HL-60/S4 (cell line): ENCODE measurements around the gene KDM7A.

ENCODE experiments used
- in situ Hi-C: fragments of 300-500 bp; cut with MboI; formaldehyde crosslinking; loops from 2 replicates; pipeline ENCODE4 v1.14.3; 2022; ENCODE audit warnings: low sequenced_read_pairs

The KDM7A gene

DNA sequence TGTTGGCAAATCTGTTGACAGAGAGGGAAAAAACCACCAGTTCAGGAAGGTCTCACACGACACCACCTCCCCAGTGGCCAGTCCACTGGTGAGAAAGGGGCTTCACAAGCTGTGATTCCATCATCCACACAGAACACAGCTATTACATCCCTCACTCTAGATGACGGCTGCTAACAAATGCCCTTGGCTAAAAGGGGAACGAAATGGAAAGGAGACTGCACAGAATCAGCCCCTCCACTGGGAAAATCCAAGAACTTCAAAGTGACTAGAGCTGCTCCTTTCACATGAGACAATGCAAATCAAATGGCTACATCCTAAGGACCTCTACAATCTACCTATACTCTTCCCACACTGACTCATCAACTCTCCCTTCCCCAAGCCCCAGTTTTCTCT, 119.6 kb downstream of the KDM7A start:
- in situ Hi-C loops: no loop called here

DNA sequence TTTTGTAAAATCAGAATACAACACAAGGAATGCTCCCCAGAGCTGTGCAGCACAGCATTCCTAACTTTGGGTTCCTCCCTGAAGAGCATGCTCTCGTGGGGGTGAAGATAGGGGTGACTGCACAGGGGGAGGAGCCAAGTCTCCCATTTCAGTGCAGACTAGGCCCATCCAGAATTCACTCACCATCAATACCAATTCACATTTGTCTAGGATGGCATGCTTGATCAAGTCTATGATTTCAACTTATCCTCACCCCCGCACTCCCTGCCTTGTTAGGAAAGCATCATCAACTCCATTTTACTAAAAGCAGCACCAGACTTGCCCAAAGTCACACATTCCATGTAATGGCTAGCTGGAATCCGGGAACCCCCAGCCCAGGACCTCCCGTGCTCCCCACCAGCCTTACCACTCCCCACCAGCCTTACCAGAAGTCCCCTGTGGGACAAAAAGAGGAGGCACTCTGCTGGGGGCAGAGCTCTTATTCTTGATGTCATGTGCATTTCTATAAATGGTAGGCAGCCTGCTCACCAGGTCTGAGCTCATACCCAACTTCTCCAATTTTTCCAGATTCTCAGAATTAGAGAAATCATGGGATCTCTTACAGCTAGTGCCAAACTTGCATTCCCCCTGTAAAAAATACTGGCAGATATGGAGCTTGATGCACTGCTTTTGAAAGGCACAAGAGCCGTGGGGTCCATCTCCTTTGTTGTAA, 120.2 kb downstream of the KDM7A start:
- in situ Hi-C loops: no loop called here

DNA sequence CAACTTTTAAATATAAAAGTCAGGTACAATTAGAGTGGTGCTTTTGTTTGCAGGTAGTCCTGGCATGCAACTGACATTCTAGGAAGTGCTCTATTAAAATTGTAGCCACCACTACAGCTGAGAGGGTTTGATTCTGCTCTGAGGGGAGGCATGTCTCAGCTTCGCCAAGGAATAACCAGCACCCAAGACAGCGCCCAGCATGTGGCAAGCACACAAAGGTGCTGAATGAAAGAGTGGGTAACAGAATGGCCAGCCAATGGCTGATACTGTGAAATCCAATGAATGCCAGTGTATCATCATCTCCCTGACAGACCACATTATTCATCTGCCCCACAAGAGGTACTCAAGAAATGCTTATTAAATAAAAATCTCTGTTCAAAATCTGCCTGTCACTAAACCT, 121.0 kb downstream of the KDM7A start:
- in situ Hi-C loops: no loop called here

DNA sequence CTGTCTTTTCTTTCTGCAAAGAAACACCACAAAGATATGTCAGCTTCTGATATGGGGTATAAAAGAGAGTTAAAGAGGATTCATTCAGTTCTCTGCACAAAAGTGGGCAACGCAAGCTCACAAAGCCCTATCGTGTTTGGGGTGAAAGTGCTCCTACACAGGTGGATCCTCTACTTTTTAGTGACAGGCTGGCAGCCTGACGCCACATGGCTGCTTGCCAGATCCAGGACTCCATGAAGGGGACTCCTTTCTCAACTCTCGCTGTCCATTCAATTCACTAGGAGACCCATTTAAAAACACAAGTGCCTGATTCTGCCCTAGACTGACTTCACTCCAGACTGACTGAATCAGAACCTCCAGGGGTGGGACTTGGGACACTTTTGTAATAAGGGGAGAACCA, 122.0 kb downstream of the KDM7A start:
- in situ Hi-C loops: no loop called here

DNA sequence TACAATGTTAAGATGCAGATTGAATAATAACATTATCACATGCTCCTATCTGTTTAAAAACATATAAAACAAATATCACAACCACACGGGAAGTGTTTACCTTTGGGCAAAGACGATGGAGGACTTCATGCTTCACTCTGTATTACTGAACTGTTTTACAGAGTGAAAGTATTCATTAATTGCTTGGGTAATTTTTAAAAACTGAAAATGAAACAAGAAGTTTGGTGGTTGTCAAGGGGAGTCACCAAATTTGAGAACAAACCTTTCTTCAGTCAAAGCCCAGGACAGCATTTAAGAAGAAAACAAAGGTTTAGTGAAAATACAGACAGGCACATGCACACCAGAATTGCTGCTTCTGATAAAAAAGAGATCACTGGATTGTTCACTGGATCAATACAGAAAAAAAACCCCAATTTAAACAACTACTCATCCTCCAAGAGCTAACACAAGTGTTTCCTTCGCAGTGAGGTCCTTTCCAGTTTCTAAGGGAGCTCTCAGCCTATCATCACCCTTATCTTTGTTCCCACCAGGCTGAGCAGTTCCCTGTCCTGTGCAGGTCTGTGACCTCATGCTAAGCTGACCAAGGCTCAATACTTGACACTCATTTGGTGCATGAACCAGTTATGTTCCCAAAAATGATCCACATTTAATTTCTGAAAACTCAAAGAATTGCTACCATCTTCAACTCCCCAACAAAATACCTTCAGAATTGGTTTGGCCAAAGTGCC, 122.8 kb downstream of the KDM7A start:
- in situ Hi-C loops: no loop called here

DNA sequence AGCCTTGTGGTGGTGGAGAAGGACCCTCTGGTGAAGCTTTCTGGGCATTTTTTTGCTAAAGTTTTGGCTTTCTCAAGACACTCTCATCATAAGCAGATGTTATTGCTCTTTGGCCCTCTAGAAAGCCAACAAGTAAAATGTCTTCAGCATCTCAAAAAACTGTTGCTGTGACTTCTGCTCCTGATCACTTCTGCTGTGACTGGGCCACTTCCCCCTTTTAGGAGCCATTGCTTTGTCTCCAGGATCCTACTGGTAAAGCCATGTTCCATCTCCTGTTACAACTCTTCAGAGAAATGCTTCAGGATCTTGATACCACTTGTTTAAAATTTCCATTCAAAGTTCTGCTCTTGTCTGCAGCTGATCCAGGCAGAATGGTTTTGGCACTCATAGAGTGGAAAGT, 125.0 kb downstream of the KDM7A start:
- in situ Hi-C loops: no loop called here

DNA sequence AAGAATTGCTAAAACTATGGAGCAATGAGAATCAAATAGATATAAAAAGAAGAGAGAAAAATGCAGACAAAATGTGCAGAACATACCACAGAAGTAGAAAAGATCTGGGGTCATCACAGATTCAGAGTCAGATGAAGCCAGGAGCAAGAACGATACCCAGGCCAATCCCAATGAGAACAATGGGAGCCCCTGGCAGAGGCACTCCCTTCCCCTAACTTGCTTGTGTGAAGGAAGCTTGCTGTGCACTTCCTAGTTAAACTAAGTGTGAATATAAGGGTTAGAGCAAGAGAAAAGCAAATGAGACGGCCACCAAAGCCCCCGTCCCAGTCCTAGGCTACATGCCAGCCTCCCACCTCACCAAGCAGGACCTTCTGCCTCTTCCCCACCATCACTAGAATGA, 126.7 kb downstream of the KDM7A start:
- in situ Hi-C loops: no loop called here

DNA sequence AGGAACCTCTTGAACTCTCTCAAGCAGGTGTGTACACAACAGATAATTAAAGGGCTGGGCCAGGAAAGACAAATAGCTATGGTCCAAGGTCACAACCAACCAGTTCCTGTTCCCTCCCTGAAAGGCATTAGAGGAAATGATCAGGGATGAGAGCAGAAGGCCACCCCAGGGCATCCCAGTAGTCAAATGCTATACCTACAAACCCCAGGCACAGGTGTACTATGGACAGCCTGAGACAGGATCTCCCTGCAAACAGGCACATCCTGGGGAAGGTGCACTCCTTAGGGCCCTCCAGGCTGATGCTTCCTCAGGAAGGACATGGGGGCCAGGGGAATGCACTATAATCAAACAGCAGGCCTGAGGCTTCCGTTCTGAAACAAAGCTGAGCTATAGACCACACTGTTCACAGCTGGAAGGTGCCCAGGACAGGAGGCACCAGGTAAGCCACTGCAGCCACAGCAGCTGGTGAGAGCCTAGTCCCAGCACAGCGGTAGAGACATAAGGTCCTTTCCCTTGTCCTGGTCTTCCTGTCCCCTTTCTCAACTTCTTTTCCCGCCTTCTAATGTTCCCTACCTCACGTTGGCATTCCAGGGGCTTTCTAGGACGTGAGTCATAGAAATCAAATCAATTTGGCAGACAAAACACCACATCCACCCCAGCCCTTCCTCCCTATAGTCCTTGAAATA, 127.3 kb downstream of the KDM7A start:
- in situ Hi-C loops: no loop called here

DNA sequence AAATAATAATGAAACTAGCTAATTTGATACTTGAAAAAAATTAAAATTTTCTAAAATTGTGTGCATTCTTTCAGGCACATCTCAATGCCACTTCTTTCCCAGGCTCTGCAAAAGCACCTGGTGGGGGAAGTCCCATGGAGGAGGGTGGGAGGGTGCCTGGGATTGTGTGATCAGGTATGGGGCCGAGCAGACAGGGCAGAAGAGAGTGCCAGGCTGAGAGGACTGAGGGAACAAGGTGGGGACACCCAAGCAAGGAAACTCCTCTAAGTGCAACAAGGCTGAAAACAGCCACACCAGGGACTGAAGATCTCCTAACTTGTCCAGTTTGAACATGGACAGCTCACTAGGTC, 127.8 kb downstream of the KDM7A start:
- in situ Hi-C loops: no loop called here

DNA sequence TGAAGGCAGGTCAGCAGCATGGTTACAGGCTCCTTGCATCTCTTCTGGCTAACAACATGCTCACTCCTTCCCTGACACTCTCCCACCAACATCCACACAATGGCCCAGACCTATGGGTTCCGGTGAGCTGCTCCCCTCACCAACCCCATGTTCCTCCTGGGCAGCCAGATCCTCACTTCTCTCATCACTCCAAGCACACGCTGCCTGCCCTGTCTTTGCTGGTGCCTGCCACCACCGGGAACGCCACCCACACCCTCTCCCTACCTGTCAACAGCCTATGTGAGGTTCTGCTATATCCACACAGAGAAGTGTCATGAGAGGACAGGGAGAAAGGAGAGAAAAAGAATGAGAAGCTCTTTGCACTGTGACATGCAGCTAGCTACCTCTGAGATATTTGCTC, 128.6 kb downstream of the KDM7A start:
- in situ Hi-C loops: no loop called here

DNA sequence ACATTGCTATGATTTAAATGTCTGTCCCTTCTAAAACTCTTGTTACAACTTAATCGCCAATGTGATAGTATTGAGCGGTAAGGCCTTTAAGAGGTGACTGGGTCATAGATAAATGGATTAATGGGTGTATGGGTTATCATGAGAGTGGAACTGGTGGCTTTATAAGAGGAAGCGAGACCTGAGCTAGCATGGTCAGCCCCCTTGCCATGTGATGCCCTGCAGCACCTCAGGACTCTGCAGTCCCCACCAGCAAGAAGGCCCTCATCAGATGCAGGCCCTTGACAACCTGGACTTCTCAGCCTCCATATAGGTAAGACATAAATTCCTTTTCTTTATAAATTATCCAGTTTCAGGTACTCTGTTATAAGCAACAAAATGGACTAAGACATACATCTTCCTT, 129.6 kb downstream of the KDM7A start:
- in situ Hi-C loops: no loop called here

DNA sequence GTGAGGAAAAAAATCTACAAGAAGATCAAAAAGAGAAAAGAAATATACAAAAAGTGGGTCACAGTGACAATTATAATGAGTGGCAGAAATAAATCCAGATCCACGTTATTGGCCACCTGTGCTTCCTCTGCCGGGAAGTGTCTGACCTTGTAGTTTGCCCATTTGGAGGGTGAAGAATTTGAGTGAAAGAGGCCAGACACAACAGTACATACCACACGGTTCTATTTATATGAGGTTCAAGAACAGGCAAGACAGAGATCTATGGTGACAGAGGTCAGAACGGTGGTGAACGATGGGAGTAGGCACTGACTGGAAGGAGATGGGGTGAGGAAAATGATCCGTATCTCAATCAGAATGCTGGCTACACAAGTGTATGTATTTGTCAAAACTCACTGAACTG, 131.1 kb downstream of the KDM7A start:
- in situ Hi-C loops: no loop called here

DNA sequence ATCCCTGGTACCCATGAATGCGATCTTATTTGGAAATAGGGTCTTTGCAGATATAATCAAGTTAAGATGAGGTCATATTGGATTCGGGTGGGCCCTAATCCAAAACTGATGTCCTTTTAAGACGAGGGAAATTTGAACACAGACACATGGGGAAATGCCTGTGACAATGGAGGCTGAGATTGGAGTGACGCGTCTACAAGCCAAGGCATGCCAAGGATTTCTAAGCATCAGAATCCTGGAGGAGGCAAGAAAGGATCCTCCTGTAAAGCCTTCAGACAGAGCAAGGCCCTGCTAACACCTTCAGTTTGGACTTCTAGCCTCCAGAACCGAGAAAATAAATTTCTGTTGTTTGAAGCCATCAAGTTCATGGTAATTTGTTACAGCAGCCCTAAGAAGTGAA, 132.5 kb downstream of the KDM7A start:
- in situ Hi-C loops: no loop called here

DNA sequence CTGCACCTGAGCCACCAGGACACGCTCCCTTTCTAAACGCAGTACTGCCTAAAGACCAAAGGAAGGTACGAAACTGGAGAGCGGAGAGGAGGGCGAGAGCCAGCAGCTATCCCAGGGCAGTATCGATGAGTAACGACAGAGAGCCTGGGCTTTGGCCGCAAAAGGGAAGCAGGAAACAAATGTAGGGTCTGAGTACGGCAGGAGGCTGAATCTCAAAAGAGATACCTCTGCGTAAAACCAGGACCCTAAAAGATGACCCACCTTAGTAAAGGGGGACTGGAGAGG, 134.5 kb downstream of the KDM7A start:
- in situ Hi-C loops: no loop called here

DNA sequence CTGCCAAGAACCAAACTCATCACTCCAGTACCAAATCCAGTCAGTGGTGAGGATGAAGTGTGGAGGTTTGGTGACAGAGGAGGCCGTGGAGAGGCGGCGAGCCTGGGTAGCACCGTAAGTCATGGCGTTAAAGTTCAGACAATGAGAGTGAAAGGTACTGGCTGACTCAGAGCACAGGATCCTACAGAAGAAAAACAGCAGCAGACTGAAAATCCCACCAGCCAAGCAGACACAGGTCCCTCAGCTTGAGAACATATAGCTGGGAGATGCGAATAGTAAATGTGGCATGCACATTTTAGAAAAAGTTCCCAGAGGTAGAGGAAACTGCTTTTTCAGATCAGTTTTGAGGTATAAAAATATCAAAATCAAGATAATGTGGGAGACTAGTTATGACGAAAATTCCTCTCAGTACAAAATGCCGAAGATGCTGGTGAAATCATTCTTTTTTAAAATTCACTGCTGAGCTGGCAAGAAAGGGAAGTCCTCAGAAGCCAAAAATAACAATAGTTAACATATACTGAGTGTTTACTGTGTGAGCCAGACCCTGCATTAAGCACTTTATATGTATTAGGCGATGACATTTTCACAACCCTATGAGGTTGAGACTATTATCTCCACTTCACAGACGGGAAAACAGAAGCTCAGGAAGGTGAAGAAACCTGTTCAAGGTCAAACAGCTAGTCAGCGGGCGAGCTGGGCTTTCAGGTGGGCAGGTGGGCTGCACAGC, 135.0 kb downstream of the KDM7A start:
- in situ Hi-C loops: no loop called here

DNA sequence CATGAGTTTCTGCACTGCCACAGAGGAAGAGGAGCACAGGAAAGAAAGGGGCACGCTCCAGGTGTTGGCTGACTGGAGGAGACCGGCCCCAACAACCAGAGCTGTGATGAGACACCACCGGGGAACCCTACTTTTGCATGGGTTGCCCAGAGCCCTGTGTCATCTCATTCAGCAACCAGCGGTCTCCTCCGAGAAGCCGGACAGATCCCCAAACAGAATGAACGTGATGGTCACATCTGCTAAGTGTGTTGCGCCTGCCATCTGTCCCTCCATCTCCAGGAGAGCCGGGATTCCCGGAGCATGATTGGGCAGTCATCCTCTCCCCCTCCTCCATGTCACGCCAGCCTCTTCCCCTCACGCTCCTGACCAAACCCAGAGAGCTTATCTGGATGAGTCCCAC, 136.9 kb downstream of the KDM7A start:
- in situ Hi-C loops: no loop called here

DNA sequence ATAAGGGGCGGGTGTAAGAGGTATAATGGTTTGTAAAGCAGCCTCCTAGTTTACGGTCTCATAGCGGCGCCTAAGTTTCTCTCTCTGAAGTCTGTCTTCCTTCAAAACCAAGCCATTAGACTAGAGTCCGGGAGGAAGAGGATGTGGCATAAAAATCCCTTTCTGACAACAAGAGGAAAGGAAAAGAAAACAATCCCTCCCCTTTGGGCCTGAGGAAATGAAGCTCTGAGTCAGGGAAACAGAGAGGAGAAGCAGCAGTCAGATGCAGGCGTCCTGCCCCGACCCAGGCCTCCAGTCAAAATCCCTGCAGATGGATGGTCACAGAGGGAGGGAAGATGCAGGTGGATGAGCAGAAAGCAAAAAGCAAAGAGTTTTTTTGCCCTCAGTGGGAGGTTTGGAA, 137.7 kb downstream of the KDM7A start:
- in situ Hi-C loops: no loop called here

DNA sequence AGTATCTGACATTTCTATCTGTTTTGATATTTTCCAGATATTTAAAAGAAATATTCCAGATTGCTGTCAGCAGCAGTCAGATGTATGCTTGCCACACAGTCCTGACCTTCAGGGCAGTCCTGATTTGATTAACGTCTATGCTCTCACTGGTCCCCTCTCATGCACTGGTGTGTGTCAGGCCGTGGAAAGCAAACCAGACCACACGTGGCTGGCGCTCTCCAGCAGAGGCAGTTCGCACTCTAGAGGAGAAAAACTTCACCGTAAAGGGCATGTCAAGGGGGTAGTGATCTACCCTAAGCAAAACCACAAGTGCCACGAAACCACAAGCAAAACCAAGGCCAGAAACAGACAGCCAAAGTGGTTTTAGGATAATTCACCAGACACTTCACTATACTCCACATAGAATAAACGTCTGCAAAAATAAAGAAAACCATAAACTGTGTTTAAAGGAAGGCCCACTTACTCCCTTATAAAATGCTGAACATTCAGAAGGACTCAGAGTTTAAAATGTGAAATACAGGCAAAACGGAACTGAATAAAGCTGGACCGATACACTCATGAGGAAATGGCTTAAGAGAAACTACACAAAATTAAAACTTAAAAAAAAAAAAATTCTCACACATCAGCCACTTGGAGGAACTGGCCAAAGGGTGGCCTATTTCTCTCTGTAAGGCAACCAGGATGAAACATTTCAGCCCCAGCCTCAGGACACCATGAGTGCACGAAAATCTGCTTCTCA, 140.4 kb downstream of the KDM7A start:
- in situ Hi-C loops: no loop called here

DNA sequence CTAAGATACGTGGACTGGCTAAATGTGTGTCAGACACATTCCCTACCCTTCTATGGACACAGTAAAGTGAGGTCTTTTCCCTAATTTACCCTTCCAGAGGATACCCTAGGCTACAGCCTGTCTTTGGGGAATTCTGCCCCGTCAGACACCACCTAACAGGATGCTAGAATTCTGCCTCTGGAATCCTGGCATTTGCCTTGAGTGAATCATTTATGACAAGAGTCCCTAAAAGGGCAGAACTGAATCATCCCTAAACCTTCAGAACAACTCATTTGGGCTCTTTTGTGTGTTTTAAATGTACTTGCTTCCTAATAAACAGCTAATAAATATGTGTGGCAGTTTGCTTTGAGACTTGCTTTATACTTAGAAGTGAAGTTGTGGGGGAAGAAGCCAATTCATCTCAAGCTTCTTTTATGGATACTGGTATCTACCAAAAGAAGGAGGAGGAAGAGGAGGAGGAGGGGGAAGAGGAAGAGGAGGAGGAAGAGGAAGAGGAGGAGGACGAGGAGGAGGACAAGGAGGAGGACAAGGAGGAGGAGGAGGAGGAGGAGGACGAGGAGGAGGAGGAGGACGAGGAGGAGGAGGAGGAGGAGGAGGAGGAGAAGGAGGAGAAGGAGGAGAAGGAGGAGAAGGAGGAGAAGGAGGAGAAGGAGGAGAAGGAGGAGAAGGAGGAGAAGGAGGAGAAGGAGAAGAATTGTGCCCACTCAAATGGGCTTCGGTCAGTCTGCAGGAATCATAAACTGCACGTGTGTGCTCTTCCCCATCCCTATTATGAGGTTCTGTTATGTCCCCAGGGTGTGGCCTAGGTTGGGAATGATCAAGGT, 141.2 kb downstream of the KDM7A start:
- in situ Hi-C loops: no loop called here
